HG03571 (cell line): ENCODE data around the gene CRYBG2.
"Not testable (repeated sequence)": the region's sequence is repeated elsewhere in the genome, so short reads cannot be mapped to it uniquely, and the experiment has no call there.

Source experiments
- ATAC-seq: cut with Tn5 transposase; IDR thresholded peaks from one replicate; pipeline ENCODE4 v1.9.1; 2021; ENCODE audit not compliant: unreplicated experiment

The CRYBG2 gene

GRCh38 chr1:26322042-26322331 is 31.9 kb downstream of the CRYBG2 start:
- ATAC-seq: no peak

GRCh38 chr1:26321315-26322041 is 32.5 kb downstream of the CRYBG2 start:
- no peak for ATAC-seq

- no peak for ATAC-seq
These were observed 33.0 kb downstream of the CRYBG2 start for GRCh38 chr1:26320896-26321295.

GRCh38 chr1:26318338-26319064 is 35.4 kb downstream of the CRYBG2 start:
- ATAC-seq: no peak

GRCh38 chr1:26317612-26318337 is 36.2 kb downstream of the CRYBG2 start, which contains the start of gene CD52:
TSS of gene CD52 (plus strand) at chr1:26317958. CDS start at chr1:26318018, 60 bp downstream.
- no peak for ATAC-seq

GRCh38 chr1:26317146-26317545 is 36.8 kb downstream of the CRYBG2 start:
- ATAC-seq: no peak

GRCh38 chr1:26315874-26316850 is 37.8 kb downstream of the CRYBG2 start:
- ATAC-seq: no peak

- ATAC-seq: no peak
These were observed 39.4 kb downstream of the CRYBG2 start for GRCh38 chr1:26314501-26314900.

GRCh38 chr1:26307966-26308899 is 45.7 kb downstream of the CRYBG2 start:
- ATAC-seq: not testable (repeated sequence)

- ATAC-seq: no peak
These were observed 46.6 kb downstream of the CRYBG2 start for GRCh38 chr1:26307363-26307781.

GRCh38 chr1:26306290-26307229 is 47.4 kb downstream of the CRYBG2 start, which contains the start of gene UBXN11:
TSS of gene UBXN11 (minus strand) at chr1:26306636. CDS start at chr1:26302883, 3,753 bp downstream.
- peak; percentile 94 for ATAC-seq

GRCh38 chr1:26305667-26306289 is 48.2 kb downstream of the CRYBG2 start:
- peak; percentile 5 for ATAC-seq

GRCh38 chr1:26302733-26303405 is 51.1 kb downstream of the CRYBG2 start:
- ATAC-seq: no peak

- ATAC-seq: no peak
These were observed 53.2 kb downstream of the CRYBG2 start for GRCh38 chr1:26300578-26301275.

- ATAC-seq: no peak
These were observed 56.2 kb downstream of the CRYBG2 start for GRCh38 chr1:26297791-26298124.

GRCh38 chr1:26297057-26297790 is 56.7 kb downstream of the CRYBG2 start:
- no peak for ATAC-seq
